Left renal cortex interstitium (tissue), 4 donors: Measurements from ENCODE around the gene PKDCC. TPM values are rescaled to one million over a fixed set of nuclear protein-coding genes. Genes with fewer than 3 reads are reported as not detected.

Experiments
- DNase-seq, 4 donors: peaks; one replicate each; pipeline ENCODE4 v3.0.0-alpha.2; 2013; ENCODE audit warnings: low read depth in 4 of 4, low spot score in 2 of 4, missing footprints in 1 of 4
- polyA plus RNA-seq, 4 donors: library from polyadenylated mRNA; unstranded; fragments of 120-200 nt; gene quantifications; one replicate each; pipeline ENCODE4 v1.2.1, GENCODE V29; 2013; ENCODE audit not compliant: insufficient read length in 4 of 4

The PKDCC gene
- polyA plus RNA-seq, result 100 to 1,000 TPM; 337 to 427 (median 394) TPM

- peak in 1 of 4 donors; percentile 80 for DNase-seq
Measured at GRCh38 chr2:42047488-42048298, at the start of gene PKDCC. Gene PKDCC (plus strand): TSS chr2:42048021. CDS start chr2:42048200, 179 bp downstream.

GRCh38 chr2:41998186-41999127 lies 49.4 kb upstream of the PKDCC start:
- no peak for DNase-seq

DNA sequence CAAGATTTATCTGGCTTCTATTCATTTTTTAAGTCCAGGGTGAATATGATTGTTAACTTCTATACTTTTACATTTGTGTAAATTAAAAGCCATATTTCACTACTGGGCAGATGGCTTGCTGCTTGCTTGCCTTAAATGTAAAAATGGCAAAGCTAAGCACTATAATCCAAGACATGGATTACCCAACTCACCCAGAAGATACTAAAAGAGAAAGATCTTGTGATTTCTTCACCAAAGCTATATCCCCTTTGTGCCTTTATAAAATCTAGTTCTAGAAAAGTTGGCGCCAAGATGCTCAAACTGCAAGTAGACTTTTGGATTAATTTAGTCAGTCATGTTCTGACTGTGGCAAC lies 48.7 kb upstream of the PKDCC start:
- DNase-seq, result no peak

DNA sequence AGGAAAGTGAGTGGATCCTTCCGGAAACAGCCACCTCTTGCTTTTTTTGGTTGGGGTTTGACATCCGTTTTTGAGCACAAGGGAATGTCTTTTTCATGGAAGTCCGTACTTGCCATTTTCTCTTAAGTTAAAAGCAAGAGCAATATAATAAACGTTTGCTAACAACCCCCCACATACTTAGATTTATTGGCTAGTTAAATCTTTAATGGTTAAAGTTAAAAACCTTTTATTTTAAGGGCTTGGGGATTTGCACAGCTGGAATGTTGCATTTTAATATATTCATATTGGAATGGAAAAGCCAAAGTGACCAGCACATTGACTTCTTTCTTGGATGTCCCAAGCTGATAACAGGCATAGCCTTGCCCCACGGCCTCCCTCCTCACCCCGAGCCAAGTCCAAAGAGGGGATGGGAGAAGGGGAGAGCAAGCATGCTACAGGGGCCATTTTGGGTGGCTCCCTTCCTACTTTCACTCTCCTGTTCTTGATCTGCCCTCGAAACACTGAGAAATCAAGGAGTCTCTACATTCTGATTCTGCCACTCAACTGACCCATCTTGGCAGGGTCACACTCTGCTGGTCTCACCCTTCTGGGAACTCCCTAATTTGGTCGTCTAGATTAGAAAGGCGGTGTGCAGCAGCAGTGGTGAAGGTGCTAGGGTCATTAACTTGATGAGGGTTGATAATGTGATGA lies 48.1 kb upstream of the PKDCC start:
- DNase-seq, result no peak

DNA sequence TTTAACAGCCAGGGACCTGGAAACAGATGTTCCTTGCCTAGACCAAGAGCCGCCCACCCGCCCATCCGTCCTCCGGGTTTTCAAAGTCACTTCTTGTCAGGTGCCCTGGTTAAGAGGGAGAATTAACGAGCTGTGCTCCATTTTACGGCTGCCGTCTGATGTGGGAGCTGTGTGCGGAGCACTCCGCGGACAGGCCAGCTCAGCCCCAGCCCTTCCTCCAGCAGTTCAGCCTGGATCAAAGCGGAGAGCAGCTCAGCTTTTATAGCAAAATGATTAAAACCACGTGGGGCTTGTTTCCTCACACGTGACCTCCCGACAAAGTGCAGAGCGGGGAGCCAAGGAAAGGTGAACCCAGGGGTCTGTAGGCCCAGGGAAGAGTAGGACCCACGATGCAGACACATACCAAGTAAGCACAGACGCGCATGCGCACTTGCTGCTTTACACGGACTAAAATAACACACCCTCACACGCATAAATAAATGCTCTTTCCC lies 46.1 kb upstream of the PKDCC start:
- no peak for DNase-seq

GRCh38 chr2:42007551-42007950 lies 40.3 kb upstream of the PKDCC start:
- DNase-seq, result no peak

DNA sequence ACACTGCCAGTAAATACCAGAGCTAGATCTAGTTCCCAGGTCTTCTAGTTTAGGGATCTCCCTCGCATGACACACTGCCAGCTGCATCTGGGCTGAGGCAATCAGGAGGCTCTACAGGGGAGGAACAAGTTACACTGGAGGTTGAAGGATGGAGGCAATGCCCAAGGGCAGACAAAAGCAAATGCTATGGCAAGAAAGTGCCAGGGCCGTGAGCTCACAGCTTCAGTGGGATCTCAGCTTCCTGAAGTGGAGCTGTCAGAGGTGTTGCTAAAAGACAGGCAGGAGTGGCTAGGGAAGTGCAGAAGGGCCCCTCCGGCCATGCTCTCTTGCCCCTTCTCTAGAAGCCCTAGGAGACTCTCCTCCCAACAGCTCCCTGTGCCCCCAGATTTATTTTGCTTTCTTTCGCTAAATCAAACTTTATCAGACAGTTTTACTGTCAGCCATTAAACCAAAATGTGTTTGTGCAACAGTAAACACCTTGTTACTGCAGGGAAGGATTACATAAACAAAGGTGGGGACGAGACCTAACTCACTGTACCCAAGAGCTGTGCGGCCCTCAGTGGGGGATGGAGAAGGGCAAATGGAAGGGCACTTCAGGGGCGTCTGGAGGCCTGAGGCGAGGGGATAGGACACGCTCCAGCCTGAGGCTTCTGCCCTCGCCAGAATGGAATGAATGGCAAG lies 39.4 kb upstream of the PKDCC start:
- no peak for DNase-seq

DNA sequence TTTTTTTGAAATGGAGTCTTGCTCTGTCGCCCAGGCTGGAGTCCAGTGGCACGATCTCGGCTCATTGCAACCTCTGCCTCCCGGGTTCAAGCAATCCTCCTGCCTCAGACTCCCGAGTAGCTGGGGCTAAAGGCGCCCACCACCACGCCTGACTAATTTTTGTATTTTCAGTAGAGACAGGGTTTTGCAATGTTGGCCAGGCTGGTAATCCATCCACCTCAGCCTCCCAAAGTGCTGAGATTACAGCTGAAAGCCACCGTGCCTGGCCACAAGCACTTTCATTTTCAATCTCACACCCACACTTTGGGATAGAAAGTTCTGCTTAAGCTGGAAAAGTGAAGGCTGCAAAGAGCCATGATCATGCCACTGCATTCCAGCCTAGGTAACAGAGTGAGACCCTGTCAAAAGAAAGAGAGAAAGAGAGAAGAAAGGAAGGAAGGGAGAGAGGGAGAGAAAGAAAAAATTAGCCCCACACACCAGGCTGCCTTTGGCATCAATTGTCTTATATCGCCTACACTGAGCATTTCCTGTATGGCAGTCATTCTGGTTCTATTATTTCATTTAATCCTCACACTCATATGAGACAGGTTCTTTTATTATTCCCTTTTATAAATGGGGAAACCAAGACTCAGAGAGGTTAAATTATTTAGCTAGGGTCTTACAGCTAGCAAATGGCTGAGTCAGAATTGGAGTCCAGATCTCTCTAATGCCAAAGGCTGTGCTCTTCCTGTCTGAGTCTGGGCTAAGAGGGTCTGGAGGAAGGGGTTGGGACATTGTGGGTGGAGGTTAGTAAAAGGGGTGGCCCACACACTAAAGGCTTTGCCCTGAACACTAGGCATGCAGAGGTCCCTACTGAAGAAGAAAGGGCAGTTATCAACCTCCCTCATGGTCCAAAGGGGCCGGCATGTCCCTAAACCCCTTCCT lies 37.9 kb upstream of the PKDCC start:
- no peak for DNase-seq

DNA sequence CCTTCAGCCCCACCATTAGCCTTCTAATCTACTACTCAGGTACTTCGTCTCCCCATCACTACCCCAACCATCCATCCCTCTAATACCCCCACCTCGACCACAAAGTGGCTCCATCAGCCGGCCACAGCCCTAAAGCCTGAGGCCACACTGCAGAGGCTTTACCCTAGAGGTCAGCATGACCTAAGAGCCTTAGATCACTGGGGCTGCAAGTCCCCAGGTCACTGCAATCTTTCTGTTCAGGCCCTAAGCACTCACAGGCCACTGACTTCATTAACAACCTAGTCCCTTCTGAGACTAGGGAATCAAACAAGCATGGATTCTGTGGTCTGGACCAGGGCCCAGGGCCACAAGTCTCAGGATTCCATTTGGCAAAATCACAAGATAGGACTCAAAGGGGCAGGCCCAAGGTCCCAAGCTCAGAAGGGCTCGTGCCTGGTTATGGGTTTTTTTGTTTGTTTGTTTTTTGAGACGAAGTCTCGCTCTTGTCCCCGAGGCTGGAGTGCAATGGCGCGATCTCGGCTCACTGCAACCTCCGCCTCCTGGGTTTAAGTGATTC lies 37.0 kb upstream of the PKDCC start:
- no peak for DNase-seq

GRCh38 chr2:42012137-42012536 lies 35.7 kb upstream of the PKDCC start:
- DNase-seq, result no peak

DNA sequence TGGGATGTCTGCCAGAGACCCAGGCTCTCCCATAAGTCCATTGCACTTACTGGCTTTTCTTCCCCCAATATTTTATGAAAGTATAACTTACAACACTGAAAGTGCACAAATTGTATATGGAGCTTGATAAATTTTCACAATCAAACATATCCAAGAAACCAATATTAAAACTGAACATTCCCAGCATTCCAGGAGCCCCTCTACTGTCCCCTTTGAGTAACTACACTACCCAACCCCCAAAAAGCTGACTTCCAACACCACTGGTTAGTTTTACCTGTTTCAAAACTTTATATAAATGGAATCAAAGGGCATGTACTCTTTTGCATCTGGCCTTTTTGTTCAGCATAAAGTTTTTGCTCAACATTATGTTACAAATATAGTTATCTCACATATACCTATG lies 35.2 kb upstream of the PKDCC start:
- no peak for DNase-seq

DNA sequence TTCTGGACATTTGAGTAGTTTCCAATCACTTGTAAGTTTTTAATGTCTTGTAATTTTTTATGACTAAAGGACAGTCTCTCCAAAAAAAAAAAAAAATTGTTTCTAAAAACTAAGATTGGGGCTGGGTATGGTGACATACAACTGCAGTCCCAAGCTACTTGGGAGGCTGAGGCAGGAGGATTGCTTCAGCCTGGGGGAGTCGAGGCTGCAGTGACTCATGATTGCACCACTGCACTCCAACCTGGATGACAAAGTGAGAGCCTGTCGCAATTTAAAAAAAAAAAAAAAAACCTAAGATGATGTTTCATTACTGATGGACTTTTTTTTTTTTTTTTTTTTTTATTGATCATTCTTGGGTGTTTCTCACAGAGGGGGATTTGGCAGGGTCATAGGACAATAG lies 34.4 kb upstream of the PKDCC start:
- DNase-seq, result no peak

DNA sequence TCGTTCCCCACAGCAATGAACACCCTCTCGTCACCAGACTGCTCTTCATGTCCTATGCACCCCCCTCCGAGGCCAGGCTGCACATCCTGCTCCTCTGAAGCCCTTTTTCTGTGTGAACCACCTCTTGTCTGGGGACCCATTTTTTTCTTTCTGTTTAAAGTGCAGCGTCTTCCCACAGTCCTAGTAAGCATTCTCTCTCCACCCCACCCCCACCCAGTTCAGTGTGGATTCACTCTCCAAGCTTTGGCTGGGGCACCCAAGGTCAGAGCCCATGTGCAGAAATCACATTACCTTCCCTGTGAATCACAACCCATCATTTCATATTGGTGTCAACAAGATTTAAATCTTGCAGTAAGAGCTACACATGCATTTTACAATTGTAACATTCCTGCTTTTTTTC lies 26.4 kb upstream of the PKDCC start:
- no peak for DNase-seq

DNA sequence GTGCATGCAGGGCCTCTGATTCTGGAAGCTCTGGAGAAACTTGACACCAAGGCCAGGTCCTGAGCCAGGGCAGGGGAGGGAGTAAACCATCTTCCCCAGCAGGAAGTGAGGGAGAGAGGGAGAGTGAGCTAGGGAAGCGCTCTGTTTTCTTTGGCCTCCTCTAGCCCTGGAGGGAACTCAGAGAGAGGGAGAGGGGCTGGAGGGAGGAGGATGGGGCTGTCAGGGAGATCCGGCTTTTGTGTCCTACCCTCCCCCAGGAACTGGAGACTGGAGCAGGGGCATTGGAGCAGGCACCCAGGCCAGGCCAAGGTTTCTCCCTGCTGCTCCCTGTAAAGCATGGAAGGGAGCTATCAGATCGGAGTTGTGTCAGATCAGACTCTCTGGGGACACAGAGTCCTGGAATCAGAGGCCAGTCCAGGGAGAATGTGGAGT lies 22.7 kb upstream of the PKDCC start:
- peak in 1 of 4 donors; percentile 90 for DNase-seq

GRCh38 chr2:42026272-42026671 lies 21.5 kb upstream of the PKDCC start:
- DNase-seq, result no peak

- no peak for DNase-seq
Measured at GRCh38 chr2:42028571-42029148, 19.2 kb upstream of the PKDCC start.

GRCh38 chr2:42029171-42029570 lies 18.6 kb upstream of the PKDCC start:
- DNase-seq, result no peak

GRCh38 chr2:42029639-42030199 lies 18.1 kb upstream of the PKDCC start:
- no peak for DNase-seq
